Panc1 (cell line): ENCODE data around the gene S100A2. TPM values are rescaled to one million over a fixed set of nuclear protein-coding genes. Genes with fewer than 3 reads are reported as not detected.
A peak's percentile ranks its signal among the peaks of the same experiment; 100 is the strongest.

Source experiments
- ATAC-seq: fragments of 200-7000 bp; cut with Tn5 transposase; 2 replicates; pipeline ENCODE4 v1.9.1; 2020; ENCODE audit warnings: mild to moderate bottlenecking, moderate library complexity
- BruUV-seq: library from RNA; stranded (reverse); fragments of 400-500 nt; replicated peaks from 2 replicates; lab custom pipeline; 2021; lab: Mats Ljungman, UMichigan
- CTCF ChIA-PET: fragments of 300-600 bp; sonication (Branson Sonifier 250); formaldehyde crosslinking; loops from one replicate; lab custom pipeline; 2022; ENCODE audit warnings: antibody characterized with exemption; lab: Charles Lee
- POLR2A ChIA-PET: fragments of 300-600 bp; sonication (Branson Sonifier 250); formaldehyde crosslinking; loops from one replicate; lab custom pipeline; 2022; ENCODE audit warnings: antibody characterized with exemption; lab: Charles Lee
- DNase-seq: peaks from one replicate; pipeline ENCODE4 v3.0.0-alpha.2; 2010; ENCODE audit warnings: low read depth, low spot score
- H3K27ac ChIP-seq: 2 replicates; pipeline ENCODE4 v1.5.1; 2011; ENCODE audit warnings: mild to moderate bottlenecking, low read length, inconsistent platforms
- H3K27me3 ChIP-seq: fragments of 200-500 bp; sonication (Bioruptor generic); 2 replicates; pipeline ENCODE4 v1.6.0; 2014; ENCODE audit warnings: low read length, inconsistent platforms; ENCODE audit not compliant: control insufficient read depth, insufficient read depth
- H3K36me3 ChIP-seq: fragments of 200-500 bp; sonication (Bioruptor generic); 2 replicates; pipeline ENCODE4 v1.5.1; 2014; ENCODE audit warnings: inconsistent platforms, mild to moderate bottlenecking, low read length, moderate library complexity; ENCODE audit not compliant: control insufficient read depth, insufficient read depth
- H3K4me1 ChIP-seq: 2 replicates; pipeline ENCODE4 v1.5.1; 2011; ENCODE audit warnings: inconsistent platforms, mild to moderate bottlenecking, low read length, moderate library complexity; ENCODE audit not compliant: control insufficient read depth, insufficient read depth
- H3K4me3 ChIP-seq, 2 experiments: 2 replicates each; pipeline ENCODE4 v1.5.1; 2011 to 2012; ENCODE audit warnings: low read depth in 2 of 2, low read length in 2 of 2, mild to moderate bottlenecking in 2 of 2, inconsistent platforms in 1 of 2, moderate library complexity in 1 of 2
- H3K9me3 ChIP-seq: fragments of 200-500 bp; sonication (Bioruptor generic); 2 replicates; pipeline ENCODE4 v1.5.1; 2014; ENCODE audit warnings: low read depth, mild to moderate bottlenecking, inconsistent platforms, low read length, moderate library complexity; ENCODE audit not compliant: control insufficient read depth, insufficient read depth
- POLR2AphosphoS5 ChIP-seq: IDR thresholded peaks from 2 replicates; pipeline ENCODE4 v1.6.1; 2012; ENCODE audit warnings: mild to moderate bottlenecking, low read depth, low read length, moderate library complexity
- SIN3A ChIP-seq: IDR thresholded peaks from 2 replicates; pipeline ENCODE4 v1.6.1; 2012; ENCODE audit warnings: low read depth, mild to moderate bottlenecking, low read length, moderate library complexity, borderline replicate concordance; ENCODE audit not compliant: insufficient read depth
- TCF7L2 ChIP-seq: IDR thresholded peaks from 2 replicates; pipeline ENCODE4 v1.6.1; 2011; ENCODE audit warnings: mild to moderate bottlenecking, low read depth, low read length, inconsistent platforms
- in situ Hi-C: cut with HindIII; loops from 2 replicates; pipeline ENCODE4 v1.10.0; 2016; ENCODE audit warnings: low sequenced_read_pairs, low pct_unique_long_range_greater_than_20kb
- intact Hi-C: fragments of 100-400 bp; cut with micrococcal nuclease; formaldehyde crosslinking; loops from one replicate; pipeline ENCODE4 v1.10.0; 2022; ENCODE audit not compliant: unreplicated experiment
- total RNA-seq: library from RNA; stranded (reverse); gene quantifications from one replicate; pipeline ENCODE4 v1.2.1, GENCODE V29; 2021; ENCODE audit not compliant: unreplicated experiment
- TF ChIP-seq, protein P1 (sequence below): fragments of 450-650 bp; IDR thresholded peaks from 2 replicates; pipeline ENCODE4 v1.5.1; 2017; ENCODE audit warnings: mild to moderate bottlenecking
- TF ChIP-seq, protein P2 (sequence below), 2 experiments: IDR thresholded peaks; 2 replicates each; pipeline ENCODE4 v1.6.1; 2011 to 2012; ENCODE audit warnings: low read depth in 2 of 2, control low read depth in 1 of 2, low read length in 1 of 2, mild to moderate bottlenecking in 1 of 2, moderate library complexity in 1 of 2; ENCODE audit not compliant: insufficient read depth in 1 of 2

The S100A2 gene
- total RNA-seq, 1 experiment from 2014 or later = 6.2 TPM

DNA sequence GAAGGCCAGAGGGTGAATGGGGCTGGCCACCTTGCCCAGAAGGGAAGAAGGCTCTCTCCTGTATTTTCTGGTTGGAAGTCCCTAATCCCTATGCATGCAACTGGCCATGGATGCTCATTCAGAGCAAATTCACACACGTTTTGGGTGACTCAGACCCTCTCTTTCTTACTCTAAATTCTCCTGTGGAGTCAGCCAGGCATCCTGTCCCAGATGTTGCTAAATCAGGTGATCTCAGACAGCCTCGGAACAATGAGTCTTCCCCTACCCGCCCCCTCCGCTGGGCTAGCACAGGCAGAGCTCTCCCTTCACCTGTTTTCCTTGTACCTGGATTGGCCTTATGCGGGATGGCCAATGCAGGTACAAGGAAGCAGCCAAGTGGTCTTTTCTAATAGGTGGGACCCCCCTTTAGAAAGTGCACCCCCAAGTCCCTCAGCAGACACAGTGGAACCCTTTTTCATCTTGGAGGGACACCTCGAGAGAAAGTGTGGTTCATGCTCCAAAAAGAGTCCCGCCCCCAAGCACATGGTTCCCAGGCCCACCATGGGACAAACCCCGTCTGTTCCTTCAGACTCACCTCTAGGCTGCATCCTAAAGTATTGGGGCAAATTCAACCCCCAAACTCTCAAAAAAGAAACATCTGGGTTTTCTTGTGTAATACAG is 38.5 kb downstream of the S100A2 start:
- DNase-seq (no peak), ATAC-seq (0 out of 2 replicates have a peak, but pooled peaks have one; percentile 31)
- in situ Hi-C loops (no loop called here), intact Hi-C loops (no loop called here)
- Histone ChIP-seq H3K27ac (peak overlapping the region; percentile 9), H3K4me3 (no peak overlapping the region), H3K9me3 (no peaks in the 10 kb centered on the region), H3K4me1 (peaks cover 6% of the 10 kb centered on the region), H3K36me3 (no peaks in the 10 kb centered on the region), H3K27me3 (no peaks in the 10 kb centered on the region)
- ChIA-PET CTCF (no interaction called here), POLR2A (no interaction called here)
- BruUV-seq = no TSS peak
- TF ChIP-seq, protein P1, sequence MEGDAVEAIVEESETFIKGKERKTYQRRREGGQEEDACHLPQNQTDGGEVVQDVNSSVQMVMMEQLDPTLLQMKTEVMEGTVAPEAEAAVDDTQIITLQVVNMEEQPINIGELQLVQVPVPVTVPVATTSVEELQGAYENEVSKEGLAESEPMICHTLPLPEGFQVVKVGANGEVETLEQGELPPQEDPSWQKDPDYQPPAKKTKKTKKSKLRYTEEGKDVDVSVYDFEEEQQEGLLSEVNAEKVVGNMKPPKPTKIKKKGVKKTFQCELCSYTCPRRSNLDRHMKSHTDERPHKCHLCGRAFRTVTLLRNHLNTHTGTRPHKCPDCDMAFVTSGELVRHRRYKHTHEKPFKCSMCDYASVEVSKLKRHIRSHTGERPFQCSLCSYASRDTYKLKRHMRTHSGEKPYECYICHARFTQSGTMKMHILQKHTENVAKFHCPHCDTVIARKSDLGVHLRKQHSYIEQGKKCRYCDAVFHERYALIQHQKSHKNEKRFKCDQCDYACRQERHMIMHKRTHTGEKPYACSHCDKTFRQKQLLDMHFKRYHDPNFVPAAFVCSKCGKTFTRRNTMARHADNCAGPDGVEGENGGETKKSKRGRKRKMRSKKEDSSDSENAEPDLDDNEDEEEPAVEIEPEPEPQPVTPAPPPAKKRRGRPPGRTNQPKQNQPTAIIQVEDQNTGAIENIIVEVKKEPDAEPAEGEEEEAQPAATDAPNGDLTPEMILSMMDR = no peak
- no peak for TF ChIP-seq SIN3A
- TF ChIP-seq, protein P2, sequence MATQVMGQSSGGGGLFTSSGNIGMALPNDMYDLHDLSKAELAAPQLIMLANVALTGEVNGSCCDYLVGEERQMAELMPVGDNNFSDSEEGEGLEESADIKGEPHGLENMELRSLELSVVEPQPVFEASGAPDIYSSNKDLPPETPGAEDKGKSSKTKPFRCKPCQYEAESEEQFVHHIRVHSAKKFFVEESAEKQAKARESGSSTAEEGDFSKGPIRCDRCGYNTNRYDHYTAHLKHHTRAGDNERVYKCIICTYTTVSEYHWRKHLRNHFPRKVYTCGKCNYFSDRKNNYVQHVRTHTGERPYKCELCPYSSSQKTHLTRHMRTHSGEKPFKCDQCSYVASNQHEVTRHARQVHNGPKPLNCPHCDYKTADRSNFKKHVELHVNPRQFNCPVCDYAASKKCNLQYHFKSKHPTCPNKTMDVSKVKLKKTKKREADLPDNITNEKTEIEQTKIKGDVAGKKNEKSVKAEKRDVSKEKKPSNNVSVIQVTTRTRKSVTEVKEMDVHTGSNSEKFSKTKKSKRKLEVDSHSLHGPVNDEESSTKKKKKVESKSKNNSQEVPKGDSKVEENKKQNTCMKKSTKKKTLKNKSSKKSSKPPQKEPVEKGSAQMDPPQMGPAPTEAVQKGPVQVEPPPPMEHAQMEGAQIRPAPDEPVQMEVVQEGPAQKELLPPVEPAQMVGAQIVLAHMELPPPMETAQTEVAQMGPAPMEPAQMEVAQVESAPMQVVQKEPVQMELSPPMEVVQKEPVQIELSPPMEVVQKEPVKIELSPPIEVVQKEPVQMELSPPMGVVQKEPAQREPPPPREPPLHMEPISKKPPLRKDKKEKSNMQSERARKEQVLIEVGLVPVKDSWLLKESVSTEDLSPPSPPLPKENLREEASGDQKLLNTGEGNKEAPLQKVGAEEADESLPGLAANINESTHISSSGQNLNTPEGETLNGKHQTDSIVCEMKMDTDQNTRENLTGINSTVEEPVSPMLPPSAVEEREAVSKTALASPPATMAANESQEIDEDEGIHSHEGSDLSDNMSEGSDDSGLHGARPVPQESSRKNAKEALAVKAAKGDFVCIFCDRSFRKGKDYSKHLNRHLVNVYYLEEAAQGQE (IDR thresholded peaks at IDR 0.05; ENCODE audit: insufficient read depth in 1 of 2, low read depth in 2 of 2, low read length in 1 of 2) = no peak
- no peak for TF ChIP-seq TCF7L2
- no peak for TF ChIP-seq POLR2AphosphoS5

DNA sequence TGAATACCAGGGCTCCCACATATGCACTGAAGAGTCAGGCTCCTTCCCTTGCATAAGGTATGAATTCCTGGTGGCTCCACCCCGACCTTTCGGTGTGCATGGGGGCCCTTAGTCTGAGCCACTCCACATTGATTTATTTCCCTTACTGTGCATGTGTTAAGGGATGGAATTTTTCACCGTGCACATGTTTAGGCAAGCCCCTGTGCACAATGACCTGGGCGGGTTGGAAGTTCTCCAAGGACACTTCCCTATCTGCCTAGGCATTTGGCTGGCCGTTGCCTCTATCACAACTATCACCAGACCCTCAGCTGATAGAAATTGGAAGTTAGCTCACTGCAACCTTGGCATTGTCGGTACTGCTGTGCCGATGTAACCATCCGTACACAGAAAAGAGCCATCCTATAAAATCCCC is 39.5 kb downstream of the S100A2 start:
- ATAC-seq = peak; percentile 27; the same call in 1 of the 2 replicates
- no peak for DNase-seq
- Histone ChIP-seq H3K9me3 (no peaks in the 10 kb centered on the region), H3K27me3 (no peaks in the 10 kb centered on the region), H3K36me3 (no peaks in the 10 kb centered on the region), H3K4me3 (no peak overlapping the region), H3K27ac (peak overlapping the region; percentile 9), H3K4me1 (peaks cover 5% of the 10 kb centered on the region; the same call in 1 of the 2 replicates)
- in situ Hi-C loops (no loop called here), intact Hi-C loops (no loop called here)
- ChIA-PET CTCF (interaction anchor here (0.9 to 1.1 kb wide), 2 partner anchors 16 to 46 kb away, joined by 3 to 5 read pairs; no protein-coding TSS in a partner anchor), POLR2A (interaction anchor here (0.8 kb wide), 1 partner anchor 10 kb away, joined by 3 read pairs; the partner anchor contains the start of gene S100A6)
- no peak for TF ChIP-seq TCF7L2
- TF ChIP-seq, protein P2 (IDR thresholded peaks at IDR 0.05; ENCODE audit: insufficient read depth in 1 of 2, low read depth in 2 of 2, low read length in 1 of 2) = no peak
- TF ChIP-seq, protein P1 = no peak
- no peak for TF ChIP-seq POLR2AphosphoS5
- TF ChIP-seq SIN3A = no peak
- BruUV-seq = no TSS peak
